WI38 (cell line): Measurements from ENCODE around the gene RIPOR3.
"Not testable (repeated sequence)": the region's sequence is repeated elsewhere in the genome, so short reads cannot be mapped to it uniquely, and the experiment has no call there.

Source experiments
- H3K4me3 ChIP-seq: 2 replicates; pipeline ENCODE4 v1.5.1; 2011; ENCODE audit warnings: low read depth, mild to moderate bottlenecking, control low read depth, low read length
- CTCF ChIP-seq: IDR thresholded peaks from 2 replicates; pipeline ENCODE4 v1.5.1; 2012; ENCODE audit warnings: low read depth, mild to moderate bottlenecking, control low read depth, low read length

RIPOR3 gene

GRCh38 chr20:50715694-50716093, 24.4 kb upstream of the RIPOR3 start:
- no peak overlapping the region for H3K4me3 ChIP-seq
- no peak for TF ChIP-seq CTCF

- H3K4me3 ChIP-seq, result not testable (repeated sequence)
Observed at GRCh38 chr20:50714426-50714825, 23.1 kb upstream of the RIPOR3 start.

- no peak overlapping the region for H3K4me3 ChIP-seq
- peak; percentile 60 for TF ChIP-seq CTCF
Observed at GRCh38 chr20:50713657-50714101, 22.3 kb upstream of the RIPOR3 start.

DNA sequence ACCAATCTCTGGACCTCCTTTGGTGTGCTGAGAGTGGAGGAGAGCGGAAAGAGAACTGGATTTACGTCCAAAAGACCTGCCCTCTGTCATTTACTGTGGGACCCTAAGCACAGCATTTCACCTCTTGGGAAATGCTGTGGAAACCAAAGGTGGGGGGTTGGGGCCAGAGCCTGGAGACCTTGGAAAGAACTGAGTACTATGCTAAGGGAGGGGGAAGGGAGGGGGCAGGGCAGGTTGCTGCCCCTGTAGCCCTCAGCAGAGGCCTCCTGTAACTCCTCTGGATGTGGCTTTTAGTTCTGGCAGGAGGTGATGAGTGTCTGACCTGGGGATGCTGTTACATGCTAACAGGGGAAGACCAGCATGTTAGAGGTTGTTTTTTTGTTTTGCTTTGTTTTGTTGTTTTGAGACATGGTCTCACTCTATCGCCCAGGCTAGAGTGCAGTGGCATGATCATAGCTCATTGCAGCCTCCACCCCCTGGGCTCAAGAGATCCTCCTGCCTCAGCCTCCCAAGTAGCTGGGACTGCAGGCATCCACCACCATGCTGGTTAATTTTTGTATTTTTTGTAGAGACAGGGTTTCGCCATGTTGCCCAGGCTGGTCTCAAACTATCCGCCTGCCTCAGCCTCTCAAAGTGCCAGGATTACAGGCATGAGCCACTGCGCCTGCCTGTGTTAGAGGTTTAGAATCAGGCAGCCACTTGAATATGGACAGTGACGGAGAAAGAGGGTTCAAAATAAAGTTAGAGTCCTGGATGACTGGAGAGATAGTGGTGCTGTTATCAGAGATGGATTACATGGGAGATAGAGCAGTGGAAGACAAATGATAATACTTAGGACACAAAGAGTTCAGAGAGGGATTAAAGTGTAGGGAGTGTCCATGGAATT, 21.7 kb upstream of the RIPOR3 start:
- TF ChIP-seq CTCF, result no peak
- H3K4me3 ChIP-seq, result no peak overlapping the region

DNA sequence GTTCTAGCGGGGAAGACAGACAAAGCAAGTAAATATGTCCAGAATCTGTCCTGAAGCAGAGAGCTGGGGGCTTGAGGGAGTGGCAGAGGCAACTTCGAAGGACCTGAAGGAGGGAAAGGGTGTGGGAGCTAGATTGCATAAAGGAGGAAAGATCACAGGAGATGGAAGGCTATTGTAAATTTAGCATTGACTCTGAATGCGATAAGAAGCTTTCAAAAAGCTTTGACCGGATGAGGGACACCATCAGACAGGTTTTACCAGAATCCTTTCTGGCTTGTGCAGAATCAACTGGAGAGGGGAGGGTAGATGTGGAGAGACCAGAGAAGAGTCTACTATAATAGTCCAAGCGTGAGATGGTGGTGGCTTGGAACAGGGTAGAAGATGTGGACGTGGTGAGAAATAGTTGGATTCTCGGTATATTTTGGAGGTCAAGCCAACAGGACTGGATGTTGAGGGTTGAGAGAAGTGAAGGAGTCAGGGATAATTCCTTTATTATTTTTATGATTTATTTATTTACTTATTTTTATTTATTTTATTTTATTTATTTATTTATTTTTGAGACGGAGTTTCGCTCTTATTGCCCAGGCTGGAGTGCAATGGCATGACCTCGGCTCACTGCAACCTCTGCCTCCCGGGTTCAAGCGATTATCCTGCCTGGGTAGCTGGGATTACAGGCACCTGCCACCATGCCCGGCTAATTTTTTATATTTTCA, 19.9 kb upstream of the RIPOR3 start:
- H3K4me3 ChIP-seq, result no peak overlapping the region
- no peak for TF ChIP-seq CTCF

- no peak for TF ChIP-seq CTCF
- no peak overlapping the region for H3K4me3 ChIP-seq
Observed at GRCh38 chr20:50710492-50711063, 19.2 kb upstream of the RIPOR3 start.

DNA sequence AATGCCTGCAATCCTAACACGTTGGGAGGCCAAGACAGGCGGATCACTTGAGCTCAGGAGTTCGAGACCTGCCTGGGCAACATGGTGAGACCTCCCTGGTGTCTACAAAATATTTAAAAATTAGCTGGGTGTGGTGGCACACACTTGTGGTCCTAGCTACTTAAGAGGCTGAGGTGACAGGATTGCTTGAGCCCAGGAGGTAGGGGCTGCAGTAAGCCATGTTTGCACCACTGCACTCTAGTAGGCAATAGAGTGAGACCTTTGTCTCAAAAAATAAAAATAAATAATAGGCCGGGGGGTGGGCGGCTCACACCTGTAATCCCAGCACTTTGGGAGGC, 18.3 kb upstream of the RIPOR3 start:
- no peak for TF ChIP-seq CTCF

More for the DNA sequence above, 18.3 kb upstream of the RIPOR3 start:
- H3K4me3 ChIP-seq, result no peak overlapping the region
